Measurements from ENCODE around the gene NSRP1. TPM values are rescaled to one million over a fixed set of nuclear protein-coding genes. Genes with fewer than 3 reads are reported as not detected.

NSRP1 gene
- total and polyA plus RNA-seq, 11 donors = 10.6 to 36.6 (median 25.1) TPM

DNA sequence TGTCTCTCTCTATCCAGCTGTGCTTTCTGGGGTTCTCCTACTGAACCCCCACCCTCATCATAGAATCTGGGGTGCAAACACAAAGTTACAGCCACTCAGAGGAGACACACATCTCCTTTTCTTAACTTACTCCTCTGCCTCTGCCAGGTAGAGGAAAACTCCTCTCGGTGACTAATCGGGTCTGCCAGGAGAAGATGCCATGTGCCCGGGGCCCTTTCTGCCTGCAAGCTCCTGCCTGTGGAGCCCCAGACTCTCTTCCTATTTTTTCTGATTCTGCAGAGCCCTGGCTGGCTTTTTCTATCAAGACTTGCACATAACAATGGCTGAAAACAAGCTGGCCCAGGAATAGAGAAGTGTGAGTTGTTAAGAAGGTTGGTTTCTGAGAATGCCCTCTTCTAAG lies 108.5 kb downstream of the NSRP1 start:
- intact Hi-C loops (cut with DNase I) = no loop called here
- ATAC-seq (no peak), DNase-seq (no peak)
- Histone ChIP-seq H3K9me3 (no peaks in the 10 kb centered on the region), H3K27me3 (peaks cover 0 to 4% (median 0%) of the 10 kb centered on the region in 9 donors), H3K27ac (no peak overlapping the region), H3K4me1 (no peaks in the 10 kb centered on the region), H3K4me3 (no peak overlapping the region), H3K36me3 (no peaks in the 10 kb centered on the region)
- WGBS, 4 donors = 82 to 88% (median 86%) methylated on average over 3 of the region's 3 CpGs
- TF ChIP-seq, protein P1, sequence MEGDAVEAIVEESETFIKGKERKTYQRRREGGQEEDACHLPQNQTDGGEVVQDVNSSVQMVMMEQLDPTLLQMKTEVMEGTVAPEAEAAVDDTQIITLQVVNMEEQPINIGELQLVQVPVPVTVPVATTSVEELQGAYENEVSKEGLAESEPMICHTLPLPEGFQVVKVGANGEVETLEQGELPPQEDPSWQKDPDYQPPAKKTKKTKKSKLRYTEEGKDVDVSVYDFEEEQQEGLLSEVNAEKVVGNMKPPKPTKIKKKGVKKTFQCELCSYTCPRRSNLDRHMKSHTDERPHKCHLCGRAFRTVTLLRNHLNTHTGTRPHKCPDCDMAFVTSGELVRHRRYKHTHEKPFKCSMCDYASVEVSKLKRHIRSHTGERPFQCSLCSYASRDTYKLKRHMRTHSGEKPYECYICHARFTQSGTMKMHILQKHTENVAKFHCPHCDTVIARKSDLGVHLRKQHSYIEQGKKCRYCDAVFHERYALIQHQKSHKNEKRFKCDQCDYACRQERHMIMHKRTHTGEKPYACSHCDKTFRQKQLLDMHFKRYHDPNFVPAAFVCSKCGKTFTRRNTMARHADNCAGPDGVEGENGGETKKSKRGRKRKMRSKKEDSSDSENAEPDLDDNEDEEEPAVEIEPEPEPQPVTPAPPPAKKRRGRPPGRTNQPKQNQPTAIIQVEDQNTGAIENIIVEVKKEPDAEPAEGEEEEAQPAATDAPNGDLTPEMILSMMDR (IDR thresholded peaks at IDR 0.05) = no peak
- TF ChIP-seq POLR2A (IDR thresholded peaks at IDR 0.05) = no peak

DNA sequence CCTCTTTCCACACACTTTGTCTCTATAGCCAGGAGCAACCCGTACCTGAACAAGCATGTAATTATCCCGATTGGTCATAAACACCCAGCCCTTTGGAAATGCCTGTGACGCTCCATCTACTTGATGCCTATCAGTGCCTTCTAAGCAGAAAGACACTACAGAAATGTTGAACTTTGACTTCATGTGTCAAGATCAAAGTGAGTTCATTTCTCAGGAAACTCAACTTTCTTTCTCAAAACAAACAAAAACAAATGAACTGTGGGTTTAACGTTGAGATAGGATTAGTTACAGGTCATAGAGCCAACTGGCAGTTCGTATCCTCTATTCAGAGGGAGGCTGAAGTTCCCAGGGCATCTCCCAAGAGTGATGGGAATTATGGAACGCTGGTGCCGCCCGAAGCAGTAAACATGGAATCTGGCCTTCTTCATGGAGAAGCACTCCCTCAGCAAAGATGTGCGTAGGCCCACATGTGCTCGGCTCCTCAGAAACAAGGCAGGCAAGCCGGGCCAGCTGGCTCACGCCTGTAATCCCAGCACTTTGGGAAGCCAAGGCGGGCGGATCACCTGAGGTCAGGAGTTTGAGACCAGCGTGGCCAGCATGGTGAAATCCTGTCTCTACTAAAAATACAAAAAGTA lies 109.4 kb downstream of the NSRP1 start:
- intact Hi-C loops (cut with DNase I) = no loop called here
- H3K4me3 ChIP-seq = no peak overlapping the region
- no peaks in the 10 kb centered on the region for H3K4me1 ChIP-seq
- ATAC-seq = no peak
- no peak for DNase-seq
- WGBS, 4 donors = 86 to 89% (median 88%) methylated on average over 15 of the region's 15 CpGs
- no peak overlapping the region for H3K27ac ChIP-seq
- no peak for TF ChIP-seq POLR2A (IDR thresholded peaks at IDR 0.05)
- TF ChIP-seq, protein P1 (IDR thresholded peaks at IDR 0.05) = no peak
- H3K36me3 ChIP-seq = no peaks in the 10 kb centered on the region
- no peaks in the 10 kb centered on the region for H3K9me3 ChIP-seq
- peaks cover 0 to 4% (median 0%) of the 10 kb centered on the region in 9 donors for H3K27me3 ChIP-seq

DNA sequence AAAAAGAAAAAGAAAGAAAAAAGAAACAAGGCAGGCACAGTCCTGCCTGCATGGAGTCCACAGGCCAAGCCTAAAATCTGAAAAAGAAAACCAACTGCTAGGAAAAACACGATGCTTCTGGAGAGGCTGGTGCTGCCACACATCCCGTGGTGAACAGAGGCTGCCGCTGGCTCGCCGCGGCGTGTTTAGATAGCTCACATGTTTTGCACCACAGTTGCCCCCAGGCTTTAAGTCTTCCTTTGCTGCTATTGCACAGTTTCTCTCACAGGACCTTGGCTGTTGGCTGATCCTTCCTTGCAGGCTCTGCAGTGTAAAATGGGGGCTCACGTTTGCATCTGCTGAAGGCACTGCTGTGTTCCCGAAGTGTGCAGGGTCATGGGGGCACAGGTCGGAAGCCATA lies 110.3 kb downstream of the NSRP1 start:
- Histone ChIP-seq H3K36me3 (no peaks in the 10 kb centered on the region), H3K4me3 (no peak overlapping the region), H3K9me3 (no peaks in the 10 kb centered on the region), H3K4me1 (no peaks in the 10 kb centered on the region), H3K27me3 (no peaks in the 10 kb centered on the region), H3K27ac (no peak overlapping the region)
- TF ChIP-seq, protein P1 (IDR thresholded peaks at IDR 0.05) = no peak
- no peak for TF ChIP-seq POLR2A (IDR thresholded peaks at IDR 0.05)
- intact Hi-C loops (cut with DNase I) = no loop called here
- ATAC-seq = no peak
- DNase-seq = no peak
- WGBS, 4 donors = 78 to 89% (median 87%) methylated on average over 10 of the region's 10 CpGs

DNA sequence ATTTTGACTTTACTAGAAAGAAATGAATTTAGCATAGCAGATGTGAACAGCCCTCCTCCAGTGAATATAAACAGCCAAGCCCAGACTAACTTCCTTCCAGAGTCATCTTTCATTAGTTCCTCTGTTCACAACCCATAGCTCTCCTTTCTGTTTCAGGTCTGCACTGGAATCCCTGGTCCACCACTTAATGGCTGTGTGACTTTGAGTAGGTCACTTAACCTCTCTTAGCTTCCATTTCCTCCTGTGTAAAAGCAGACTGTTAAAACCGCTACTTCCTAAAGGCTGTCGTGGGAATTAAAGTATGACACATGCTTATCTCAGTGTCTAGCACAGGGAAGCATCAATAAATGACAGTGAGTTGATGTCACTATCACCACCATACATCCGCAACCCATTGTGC lies 111.4 kb downstream of the NSRP1 start:
- 69 to 88% (median 82%) methylated on average over 3 of the region's 3 CpGs for WGBS, 4 donors
- Histone ChIP-seq H3K4me3 (no peak overlapping the region), H3K4me1 (no peaks in the 10 kb centered on the region), H3K36me3 (no peaks in the 10 kb centered on the region), H3K27ac (no peak overlapping the region), H3K27me3 (peaks cover 0 to 4% (median 0%) of the 10 kb centered on the region in 9 donors), H3K9me3 (no peaks in the 10 kb centered on the region)
- DNase-seq = no peak
- no peak for TF ChIP-seq POLR2A (IDR thresholded peaks at IDR 0.05)
- TF ChIP-seq, protein P1 (IDR thresholded peaks at IDR 0.05) = no peak
- ATAC-seq = no peak
- intact Hi-C loops (cut with DNase I) = no loop called here
